Neuron (in vitro differentiated cells): ENCODE results near the gene TYRO3.
"Not testable (repeated sequence)": the region's sequence is repeated elsewhere in the genome, so short reads cannot be mapped to it uniquely, and the experiment has no call there.

Source experiments
- H2AFZ ChIP-seq: one replicate; pipeline ENCODE4 v1.6.1; 2013; ENCODE audit warnings: low read depth, mild to moderate bottlenecking, inconsistent platforms, low read length, moderate library complexity
- H3K27me3 ChIP-seq: one replicate; pipeline ENCODE4 v1.6.1; 2013; ENCODE audit warnings: low read length; ENCODE audit not compliant: insufficient read depth
- H3K36me3 ChIP-seq: one replicate; pipeline ENCODE4 v1.6.1; 2013; ENCODE audit warnings: low read length; ENCODE audit not compliant: insufficient read depth
- H3K4me1 ChIP-seq: one replicate; pipeline ENCODE4 v1.6.1; 2013; ENCODE audit warnings: low read length; ENCODE audit not compliant: insufficient read depth
- H3K4me3 ChIP-seq: 2 replicates; pipeline ENCODE4 v1.5.1; 2013; ENCODE audit warnings: mild to moderate bottlenecking, low read length, moderate library complexity
- H3K9me3 ChIP-seq: one replicate; pipeline ENCODE4 v1.6.1; 2013; ENCODE audit warnings: low read length

Gene TYRO3

DNA sequence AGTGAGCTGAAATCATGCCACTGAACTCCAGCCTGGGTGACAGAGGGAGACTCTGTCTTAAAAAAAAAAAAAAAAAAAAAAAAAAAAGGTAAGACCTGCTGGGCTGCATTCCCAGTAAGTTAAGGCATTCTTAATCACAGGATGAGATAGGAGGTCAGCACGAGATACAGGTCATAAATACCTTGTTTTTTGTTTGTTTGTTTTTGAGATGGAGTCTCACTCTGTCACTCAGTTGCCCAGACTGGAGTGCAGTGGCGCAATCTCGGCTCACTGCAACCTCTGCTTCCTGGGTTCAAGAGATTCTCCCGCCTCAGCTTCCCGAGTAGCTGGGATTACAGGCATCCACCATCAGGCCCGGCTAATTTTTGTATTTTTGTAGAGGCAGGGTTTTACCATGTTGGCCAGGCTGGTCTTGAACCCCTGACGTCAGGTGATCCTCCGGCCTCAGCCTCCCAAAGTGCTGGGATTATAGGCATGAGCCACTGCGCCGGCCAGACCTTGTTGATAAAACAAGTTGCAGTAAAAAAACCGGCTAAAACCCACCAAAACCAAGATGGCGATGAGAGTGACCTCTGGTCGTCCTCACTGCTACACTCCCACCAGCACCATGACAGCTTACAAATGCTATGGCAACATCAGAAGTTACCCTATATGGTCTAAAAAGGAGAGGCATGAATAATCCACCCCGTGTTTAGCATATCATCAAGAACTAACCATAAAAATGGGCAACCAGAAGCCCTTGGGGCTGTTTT, 27.7 kb downstream of the TYRO3 start:
- H3K4me1 ChIP-seq = not testable (repeated sequence)

DNA sequence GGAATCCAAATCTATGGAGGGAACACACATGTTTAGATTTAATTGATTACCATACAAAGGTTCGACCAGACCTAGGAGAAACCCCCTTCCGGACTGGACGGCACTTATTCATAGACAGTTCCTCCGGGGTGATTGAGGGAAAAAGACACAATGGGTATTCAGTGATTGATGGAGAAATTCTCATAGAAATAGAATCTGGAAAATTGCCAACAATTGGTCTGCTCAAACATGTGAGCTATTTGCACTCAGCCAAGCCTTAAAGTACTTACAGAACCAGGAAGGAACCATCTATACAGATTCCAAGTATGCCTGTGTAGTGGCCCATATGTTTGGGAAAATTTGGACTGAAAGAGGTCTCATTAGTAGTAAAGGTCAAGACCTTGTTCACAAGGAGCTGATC, 30.0 kb downstream of the TYRO3 start:
- not testable (repeated sequence) for H3K4me3 ChIP-seq

More for the DNA sequence above, 27.7 kb downstream of the TYRO3 start:
- not testable (repeated sequence) for H3K9me3 ChIP-seq, H3K27me3 ChIP-seq, H3K4me3 ChIP-seq, H3K36me3 ChIP-seq, H2AFZ ChIP-seq

DNA sequence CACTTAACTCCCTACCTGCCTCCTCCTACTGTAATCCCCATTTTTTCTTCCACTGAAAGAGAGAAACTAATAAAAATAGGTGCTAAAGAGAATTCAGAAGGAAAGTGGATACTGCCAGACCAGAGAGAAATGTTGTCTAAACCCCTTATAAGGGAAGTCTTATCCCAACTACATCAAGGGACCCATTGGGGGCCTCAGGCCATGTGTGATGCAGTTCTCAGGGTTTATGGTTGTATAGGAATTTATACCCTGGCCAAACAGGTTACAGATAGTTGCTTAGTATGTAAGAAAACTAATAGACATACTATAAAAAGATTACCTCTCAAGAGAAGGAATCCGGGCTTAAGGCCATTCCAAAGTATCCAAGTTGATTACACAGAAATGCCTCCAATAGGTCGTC, 30.6 kb downstream of the TYRO3 start:
- not testable (repeated sequence) for H3K36me3 ChIP-seq, H3K4me3 ChIP-seq, H3K27me3 ChIP-seq, H2AFZ ChIP-seq, H3K4me1 ChIP-seq, H3K9me3 ChIP-seq

More for the DNA sequence above, 30.0 kb downstream of the TYRO3 start:
- not testable (repeated sequence) for H3K27me3 ChIP-seq, H3K4me1 ChIP-seq, H2AFZ ChIP-seq, H3K36me3 ChIP-seq, H3K9me3 ChIP-seq

DNA sequence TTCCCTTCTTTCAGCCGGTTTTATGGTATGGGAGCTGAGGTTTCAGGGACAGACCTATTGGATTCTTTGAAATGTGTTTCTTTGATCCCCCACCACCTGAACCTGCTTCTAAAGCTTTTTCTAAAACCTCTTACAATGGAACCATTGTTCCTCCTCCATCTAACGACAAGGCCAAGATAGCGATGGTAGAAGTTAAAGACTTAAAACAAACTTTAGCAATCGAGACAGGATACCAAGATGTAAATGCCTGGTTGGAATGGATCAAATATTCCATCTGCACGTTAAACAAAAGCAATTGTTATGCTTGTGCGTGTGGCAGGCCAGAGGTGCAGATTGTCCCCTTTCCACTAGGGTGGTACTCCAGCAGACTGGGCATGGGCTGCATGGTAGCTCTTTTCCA, 32.2 kb downstream of the TYRO3 start:
- H3K27me3 ChIP-seq, H3K36me3 ChIP-seq, H2AFZ ChIP-seq, H3K4me1 ChIP-seq, H3K9me3 ChIP-seq, H3K4me3 ChIP-seq: not testable (repeated sequence)

DNA sequence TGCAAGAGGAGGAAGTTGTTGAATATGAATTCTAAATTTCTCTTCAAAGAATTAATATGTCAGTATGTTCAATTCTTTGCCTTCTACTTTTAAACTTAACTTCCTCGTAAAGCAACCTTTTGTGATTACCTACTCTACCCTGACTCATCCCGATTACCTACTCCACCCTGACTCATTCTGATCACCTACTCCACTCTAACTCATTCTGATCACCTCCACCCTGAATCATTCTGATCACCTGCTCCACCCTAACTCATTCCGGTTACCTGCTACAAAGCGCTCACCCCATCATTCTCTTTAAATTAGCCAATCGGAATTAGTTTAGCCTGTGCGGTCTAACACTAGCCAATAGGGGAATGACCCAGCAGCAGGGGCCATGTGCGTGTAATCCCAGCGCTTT, 33.7 kb downstream of the TYRO3 start:
- not testable (repeated sequence) for H3K9me3 ChIP-seq, H3K27me3 ChIP-seq, H3K4me3 ChIP-seq, H2AFZ ChIP-seq, H3K4me1 ChIP-seq, H3K36me3 ChIP-seq

GRCh38 chr15:41594801-41595746, 36.1 kb downstream of the TYRO3 start:
- Histone ChIP-seq H3K4me3 (no peak overlapping the region), H3K27me3 (no peaks in the 10 kb centered on the region), H3K4me1 (no peaks in the 10 kb centered on the region), H3K36me3 (no peaks in the 10 kb centered on the region), H3K9me3 (no peaks in the 10 kb centered on the region), H2AFZ (no peak overlapping the region)

DNA sequence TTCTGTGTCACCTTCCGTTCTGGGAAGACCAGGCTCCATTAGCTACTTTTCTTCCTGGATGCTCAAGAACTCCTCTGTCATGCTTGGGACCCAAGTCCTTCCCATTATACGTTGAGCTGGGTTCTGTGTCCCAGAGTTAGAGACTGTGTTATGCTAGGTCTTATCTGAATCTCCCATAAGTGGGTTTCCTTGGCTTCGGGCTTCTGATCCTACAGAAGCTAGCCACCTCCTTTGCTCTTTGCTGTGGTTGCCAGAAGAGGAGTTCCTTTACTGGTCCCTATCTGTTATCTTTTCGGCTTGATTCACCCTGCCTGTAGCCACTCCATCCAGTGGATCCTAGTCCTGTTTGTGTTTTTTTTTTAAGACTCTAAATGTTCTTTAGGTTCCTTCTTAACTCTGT, 38.0 kb downstream of the TYRO3 start:
- Histone ChIP-seq H3K4me1 (no peaks in the 10 kb centered on the region), H3K36me3 (no peaks in the 10 kb centered on the region), H3K4me3 (no peak overlapping the region), H3K27me3 (no peaks in the 10 kb centered on the region), H3K9me3 (no peaks in the 10 kb centered on the region), H2AFZ (no peak overlapping the region)

DNA sequence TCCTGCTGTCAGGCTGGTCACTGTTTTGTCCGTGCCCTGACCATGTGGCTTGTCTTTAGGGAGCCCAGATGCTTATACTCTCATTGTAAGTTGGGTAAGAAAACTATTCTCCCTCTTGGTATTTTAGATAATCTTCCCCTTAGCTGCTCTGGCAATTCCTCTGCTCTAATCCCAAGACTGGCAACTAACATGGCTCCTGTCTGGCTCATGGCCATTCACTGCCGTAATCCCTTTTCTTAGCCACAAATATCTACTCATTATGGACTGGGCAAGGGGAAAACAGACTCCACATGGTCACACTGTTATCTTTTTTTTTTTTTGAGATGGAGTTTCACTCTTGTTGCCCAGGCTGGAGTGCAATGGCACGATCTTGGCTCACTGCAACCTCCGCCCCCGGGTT, 38.8 kb downstream of the TYRO3 start:
- Histone ChIP-seq H3K36me3 (no peaks in the 10 kb centered on the region), H3K4me3 (no peak overlapping the region), H3K4me1 (no peaks in the 10 kb centered on the region), H3K27me3 (no peaks in the 10 kb centered on the region), H2AFZ (no peak overlapping the region), H3K9me3 (no peaks in the 10 kb centered on the region)

- no peaks in the 10 kb centered on the region for H3K4me1 ChIP-seq
- H3K36me3 ChIP-seq = no peaks in the 10 kb centered on the region
- no peaks in the 10 kb centered on the region for H3K9me3 ChIP-seq
- no peak overlapping the region for H2AFZ ChIP-seq
- H3K27me3 ChIP-seq = no peaks in the 10 kb centered on the region
- H3K4me3 ChIP-seq = no peak overlapping the region
These were observed 40.0 kb downstream of the TYRO3 start for GRCh38 chr15:41599061-41599460.

GRCh38 chr15:41603411-41603935, 44.5 kb downstream of the TYRO3 start:
- Histone ChIP-seq H3K27me3 (no peaks in the 10 kb centered on the region), H3K36me3 (no peaks in the 10 kb centered on the region), H3K4me1 (no peaks in the 10 kb centered on the region), H2AFZ (no peak overlapping the region), H3K9me3 (no peaks in the 10 kb centered on the region), H3K4me3 (no peak overlapping the region)

- no peak overlapping the region for H2AFZ ChIP-seq
- H3K9me3 ChIP-seq = no peaks in the 10 kb centered on the region
- H3K4me3 ChIP-seq = no peak overlapping the region
- H3K27me3 ChIP-seq = no peaks in the 10 kb centered on the region
- H3K36me3 ChIP-seq = no peaks in the 10 kb centered on the region
- H3K4me1 ChIP-seq = no peaks in the 10 kb centered on the region
These were observed 45.2 kb downstream of the TYRO3 start for GRCh38 chr15:41603941-41604911.

DNA sequence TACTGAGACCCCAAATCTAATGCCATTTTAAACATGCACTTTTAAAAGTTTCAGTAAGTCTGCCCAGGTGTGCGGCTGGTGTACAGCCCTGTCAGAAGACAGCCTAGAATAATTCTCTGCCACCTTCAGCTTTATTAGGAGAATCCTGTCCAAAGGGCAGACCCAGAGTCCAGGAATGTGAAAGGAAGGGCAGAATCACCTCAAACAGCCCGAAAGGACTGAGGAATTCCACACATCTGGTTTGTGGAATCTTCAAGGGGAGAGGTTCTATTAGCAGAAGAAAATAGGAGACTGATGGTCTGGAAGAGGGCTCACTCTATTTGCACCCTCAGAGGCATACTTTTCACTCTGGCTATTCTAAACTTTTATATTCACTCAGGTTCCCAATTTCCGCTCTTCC, 46.6 kb downstream of the TYRO3 start:
- H3K9me3 ChIP-seq = no peaks in the 10 kb centered on the region
- H3K27me3 ChIP-seq = no peaks in the 10 kb centered on the region
- H2AFZ ChIP-seq = no peak overlapping the region
- no peaks in the 10 kb centered on the region for H3K36me3 ChIP-seq
- no peak overlapping the region for H3K4me3 ChIP-seq
- H3K4me1 ChIP-seq = no peaks in the 10 kb centered on the region
